HG03571 (cell line): ENCODE measurements around the gene PEX10.
A peak's percentile ranks its signal among the peaks of the same experiment; 100 is the strongest.

Source experiments
- ATAC-seq: cut with Tn5 transposase; IDR thresholded peaks from one replicate; pipeline ENCODE4 v1.9.1; 2021; ENCODE audit not compliant: unreplicated experiment

PEX10 gene

DNA sequence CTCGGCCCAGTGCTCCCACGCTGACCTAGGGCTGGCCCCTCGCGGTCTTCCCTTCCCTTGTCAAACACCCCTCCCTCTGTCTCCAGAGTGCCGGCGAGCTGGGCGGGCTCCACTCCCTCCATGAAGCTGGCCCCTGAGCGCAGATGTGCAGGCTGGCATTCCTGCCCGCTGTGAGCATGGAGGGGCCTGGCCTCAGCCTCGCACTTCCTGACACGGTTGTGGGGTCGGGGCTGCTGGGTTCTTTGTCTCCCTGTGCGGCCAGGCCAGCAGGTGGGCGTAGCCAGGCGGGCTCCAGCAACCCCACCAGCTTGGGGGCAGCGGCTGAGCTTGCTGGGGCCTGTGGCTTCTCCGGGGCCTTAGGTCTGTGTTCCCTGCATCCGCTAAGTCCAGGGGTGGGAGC, 14.2 kb upstream of the PEX10 start:
- no peak for ATAC-seq

DNA sequence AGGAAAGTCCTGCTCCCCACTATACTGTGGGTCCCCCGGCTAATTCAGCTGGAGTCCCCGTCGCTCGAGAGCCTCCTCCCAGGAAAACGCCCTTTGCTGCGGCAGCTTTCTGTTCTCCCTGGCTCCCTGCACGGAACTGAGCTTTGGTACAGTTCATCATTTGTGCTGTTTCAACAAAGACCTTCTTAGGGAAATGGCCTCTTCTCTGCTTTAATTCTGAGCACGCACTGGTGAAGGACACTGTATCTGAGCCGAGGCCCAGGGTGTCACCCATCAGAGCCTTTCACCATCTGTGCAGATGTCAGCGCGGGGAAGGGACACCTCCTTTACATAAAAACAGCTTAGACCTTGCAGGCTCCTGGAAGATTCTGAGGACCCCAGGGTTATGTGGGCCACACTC, 13.5 kb upstream of the PEX10 start:
- no peak for ATAC-seq

DNA sequence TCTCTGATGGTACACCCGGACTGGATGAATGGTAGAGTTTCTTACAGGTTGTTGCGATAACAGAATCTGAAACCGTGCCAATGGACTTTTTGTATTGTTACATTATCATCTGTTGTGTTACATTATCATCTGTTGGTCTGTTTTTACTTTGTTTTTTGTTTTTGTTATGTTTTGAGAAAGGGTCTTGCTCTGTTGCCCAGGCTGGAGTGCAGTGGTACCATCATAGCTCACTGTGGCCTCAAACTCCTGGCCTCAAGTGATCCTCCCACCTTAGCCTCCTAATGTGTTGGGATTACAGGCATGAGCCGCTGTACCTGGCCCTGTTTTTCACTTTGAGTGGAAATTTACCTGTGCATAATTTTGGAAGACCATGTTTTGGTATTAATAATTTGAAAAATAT, 10.2 kb upstream of the PEX10 start:
- ATAC-seq: no peak

DNA sequence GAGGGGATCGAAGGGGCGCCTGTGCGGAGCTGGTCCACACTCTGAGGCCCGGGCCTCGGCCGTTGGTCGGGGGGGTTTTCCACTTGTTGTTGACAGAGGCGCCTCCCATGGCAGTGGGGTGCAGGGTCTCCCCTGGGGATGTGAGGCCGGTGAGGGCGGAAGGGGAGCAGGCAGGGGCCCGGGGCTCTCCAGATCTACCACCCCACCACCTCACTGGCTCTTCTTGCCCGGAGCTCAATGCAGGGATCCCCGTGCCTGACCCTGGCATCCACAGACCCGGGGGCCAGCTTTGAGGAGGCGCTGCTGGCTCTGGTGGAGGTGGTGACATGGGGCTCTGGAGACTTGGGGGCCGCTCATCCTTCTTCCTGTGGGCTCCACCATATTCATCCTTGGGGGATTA, 7.1 kb upstream of the PEX10 start:
- ATAC-seq: no peak

DNA sequence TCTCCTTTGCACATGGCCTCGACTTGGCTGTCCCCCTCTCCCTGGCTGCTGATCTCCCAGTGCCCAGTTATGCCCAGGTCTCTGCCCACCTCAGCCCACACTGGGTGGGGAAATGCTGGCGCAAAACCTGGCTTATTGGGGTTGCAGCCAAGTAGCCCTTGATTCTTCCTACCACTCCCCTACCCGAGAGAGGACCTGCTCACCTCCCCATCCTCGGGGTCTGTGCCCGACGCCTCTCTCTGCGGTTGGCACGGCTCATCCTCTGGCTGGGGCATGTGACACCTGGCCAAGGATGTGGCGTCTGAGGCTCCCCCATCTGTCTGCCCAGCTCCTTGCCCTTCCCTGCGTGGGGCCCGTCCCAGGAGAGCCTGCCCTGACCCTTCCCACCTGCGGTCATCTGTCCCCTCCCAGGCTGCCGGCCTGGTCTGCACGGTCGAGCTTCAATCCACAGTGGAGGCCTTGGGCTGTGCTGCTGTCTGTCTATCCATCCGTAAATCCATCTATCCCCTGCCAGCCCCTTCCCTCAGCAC, 6.5 kb upstream of the PEX10 start:
- no peak for ATAC-seq

DNA sequence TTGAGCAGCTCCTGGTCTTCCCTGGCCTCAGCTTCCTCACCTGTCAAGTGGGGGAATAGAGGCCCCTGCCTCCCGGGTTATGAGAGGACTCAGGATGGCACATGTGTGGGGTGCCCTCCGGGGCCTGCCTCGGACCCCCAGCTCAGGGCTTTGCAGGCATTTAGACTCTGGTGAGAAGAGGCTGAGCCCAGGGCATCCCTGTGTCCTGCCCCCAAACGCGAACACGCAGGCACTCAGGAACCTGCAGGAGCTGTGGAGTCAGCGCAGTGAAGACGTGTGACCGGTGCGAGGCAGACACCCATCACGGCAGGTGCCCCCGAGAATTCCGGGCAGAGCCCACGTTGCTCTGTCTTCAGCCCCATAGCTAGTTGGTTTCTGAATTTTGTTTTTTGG, 5.5 kb upstream of the PEX10 start:
- ATAC-seq: no peak

DNA sequence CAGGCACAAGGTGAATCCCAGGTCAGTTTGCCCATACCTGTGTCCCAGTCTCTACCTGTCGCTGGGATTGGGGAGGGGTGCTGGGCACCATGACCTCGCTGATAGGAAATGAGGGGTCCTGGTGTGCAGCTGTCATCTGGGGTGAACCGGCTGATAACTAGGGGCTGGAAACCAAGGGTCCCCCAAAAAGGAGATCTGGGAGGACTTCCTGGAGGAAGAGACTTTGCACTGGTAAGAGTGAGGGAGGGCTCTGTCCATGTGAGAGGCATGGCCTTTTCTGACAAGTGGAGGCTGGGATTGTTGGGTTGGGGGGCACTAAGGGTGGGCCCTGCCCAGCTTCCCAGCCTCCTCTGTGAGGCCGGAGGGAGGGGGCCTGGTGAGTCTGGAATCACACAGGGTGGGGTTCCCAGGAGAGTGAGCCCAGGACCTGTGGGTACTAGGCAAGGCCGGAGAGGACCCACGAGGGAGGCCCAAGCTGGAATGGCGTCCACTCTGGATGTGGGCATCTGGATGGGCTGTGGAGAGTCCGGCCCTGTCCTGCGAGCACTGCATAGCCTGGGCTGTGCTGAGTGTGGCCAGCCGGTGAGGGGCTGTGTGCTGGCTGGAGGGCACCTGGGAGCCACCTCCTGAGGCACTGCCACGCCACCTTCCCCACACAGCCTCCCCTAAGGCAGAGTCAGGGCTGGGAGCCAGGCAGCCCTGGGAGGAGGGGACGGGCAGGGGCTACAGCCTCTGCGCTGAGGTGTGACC, 4.9 kb upstream of the PEX10 start:
- ATAC-seq: no peak

DNA sequence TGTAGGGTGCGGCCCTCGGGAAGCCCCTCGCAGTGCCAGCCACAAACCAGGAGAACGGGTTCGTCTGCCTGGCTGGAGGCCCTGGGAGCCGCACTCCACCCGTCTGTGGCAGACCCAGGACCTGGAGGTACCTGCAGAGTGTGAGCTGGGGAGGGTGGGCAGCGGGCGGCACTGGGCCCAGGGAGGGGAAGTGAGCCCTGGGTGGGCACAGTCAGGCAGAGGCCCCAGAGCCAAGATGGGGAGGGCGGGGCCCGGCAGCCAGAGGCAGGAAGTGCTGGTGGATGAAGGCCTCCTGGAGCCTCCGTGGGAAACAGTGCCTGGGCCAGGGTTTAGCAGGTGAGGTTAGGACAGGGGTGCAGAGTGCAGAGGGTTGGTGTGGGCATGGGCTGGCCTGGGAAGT, 4.0 kb upstream of the PEX10 start:
- no peak for ATAC-seq

DNA sequence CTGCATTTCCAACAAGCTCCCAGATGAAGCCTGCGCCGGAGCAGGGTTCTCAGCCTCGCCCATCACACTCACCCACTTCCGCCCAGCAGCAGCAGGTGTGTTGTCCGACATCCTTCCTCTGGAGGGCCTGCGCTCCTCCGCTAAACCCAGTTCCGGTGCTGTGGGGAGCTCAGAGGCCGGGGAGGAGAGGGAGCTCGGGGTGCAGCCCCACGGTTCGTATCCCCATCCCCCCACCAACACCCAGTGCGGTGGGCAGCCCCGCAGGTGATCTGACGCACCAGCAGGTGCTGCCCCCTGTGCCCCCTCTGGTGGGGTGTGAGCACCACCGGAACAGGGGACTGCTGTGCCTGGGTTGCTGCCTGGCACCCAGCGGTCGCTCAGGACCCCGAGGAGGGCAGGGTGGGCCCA, 3.4 kb upstream of the PEX10 start:
- ATAC-seq: no peak

DNA sequence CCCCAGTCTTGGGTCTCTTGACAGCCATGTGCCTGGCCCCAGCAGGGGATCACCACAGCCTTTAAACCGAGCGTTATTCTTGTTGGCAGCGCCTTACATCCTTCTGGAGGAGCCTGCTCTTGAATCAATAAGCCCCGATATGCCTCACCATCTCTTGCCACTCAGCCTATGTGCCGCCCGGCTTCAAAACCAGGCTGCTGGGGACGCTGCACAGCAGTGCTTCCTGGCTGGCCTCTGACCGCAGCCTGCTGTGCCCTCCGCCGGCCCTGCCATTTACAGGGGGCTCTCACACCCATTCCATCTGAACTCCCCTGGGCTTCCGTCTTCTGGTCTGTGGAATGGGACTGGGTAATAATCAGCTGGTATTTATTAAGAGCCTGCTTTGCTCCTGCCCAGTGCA, 3.0 kb upstream of the PEX10 start:
- no peak for ATAC-seq

DNA sequence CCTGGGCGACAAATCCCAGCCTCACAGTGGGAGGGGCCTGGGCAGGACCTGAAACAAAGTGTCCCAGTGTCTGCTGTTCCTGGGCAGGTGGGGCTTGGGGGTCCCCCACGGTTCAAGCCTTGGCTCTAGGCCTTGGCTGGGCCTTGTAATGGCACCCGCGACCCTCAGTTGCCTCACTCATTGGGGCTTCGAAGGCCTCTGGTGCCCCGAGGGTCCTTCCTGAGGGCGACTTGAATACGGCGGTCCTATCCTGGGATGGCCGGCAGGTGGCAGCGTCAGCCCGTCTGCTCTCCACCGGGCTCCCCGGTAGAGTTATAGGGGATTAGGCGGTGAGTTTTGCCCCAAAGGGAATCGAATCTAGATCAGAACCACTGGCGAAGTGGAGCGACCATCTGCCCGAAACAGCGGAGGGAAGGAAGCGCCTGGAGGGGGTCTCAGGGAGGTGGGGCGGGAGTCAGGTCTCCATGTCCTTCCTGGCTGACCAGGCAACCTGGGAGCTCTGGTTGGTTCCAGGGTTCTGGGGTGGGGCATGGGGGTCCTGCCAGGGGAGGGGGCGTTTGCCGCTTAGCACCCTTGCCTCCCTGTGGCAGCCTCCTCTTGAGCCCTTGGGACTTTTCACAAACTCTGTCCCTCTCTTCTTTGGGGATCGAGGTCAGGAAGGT, 2.1 kb upstream of the PEX10 start:
- no peak for ATAC-seq

DNA sequence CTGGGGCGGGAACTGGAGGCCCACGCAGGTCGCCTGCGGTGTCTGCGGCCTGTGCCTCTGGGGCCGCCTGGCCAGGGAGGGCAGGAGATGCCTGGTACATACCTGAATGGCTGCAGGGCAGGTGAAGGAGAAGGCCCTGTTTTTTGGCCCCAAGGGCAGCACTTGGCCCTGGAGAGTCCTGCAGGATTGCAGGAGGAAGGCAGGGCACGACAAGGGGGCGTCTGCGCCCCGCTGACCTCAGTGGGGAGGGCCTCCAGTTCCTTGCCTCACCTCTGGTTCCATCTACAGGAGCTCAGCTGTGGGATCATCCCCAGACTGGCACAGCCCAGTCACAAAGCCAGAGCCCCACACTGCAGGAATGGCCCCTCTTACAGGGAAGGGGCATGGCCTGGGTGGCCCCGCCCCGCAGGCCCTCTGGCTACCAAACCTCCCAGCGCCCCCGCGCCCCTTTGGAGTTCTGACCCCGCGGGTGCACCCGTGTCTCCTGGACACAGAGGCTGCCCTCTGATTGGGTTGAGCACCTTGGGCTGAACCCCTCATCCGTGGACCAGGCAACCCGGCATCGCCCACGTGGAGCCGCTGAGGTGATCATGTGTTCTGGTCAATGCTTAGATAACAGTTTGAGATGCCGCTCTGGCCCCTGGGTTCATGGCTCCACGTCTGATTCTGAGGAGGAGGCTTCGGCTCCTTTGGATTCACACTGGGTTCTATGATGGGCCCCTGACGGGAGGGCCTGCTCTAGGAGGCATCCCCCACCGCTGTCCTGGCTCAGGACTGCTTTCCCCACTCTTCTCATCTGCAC, 1.3 kb upstream of the PEX10 start:
- ATAC-seq: no peak

DNA sequence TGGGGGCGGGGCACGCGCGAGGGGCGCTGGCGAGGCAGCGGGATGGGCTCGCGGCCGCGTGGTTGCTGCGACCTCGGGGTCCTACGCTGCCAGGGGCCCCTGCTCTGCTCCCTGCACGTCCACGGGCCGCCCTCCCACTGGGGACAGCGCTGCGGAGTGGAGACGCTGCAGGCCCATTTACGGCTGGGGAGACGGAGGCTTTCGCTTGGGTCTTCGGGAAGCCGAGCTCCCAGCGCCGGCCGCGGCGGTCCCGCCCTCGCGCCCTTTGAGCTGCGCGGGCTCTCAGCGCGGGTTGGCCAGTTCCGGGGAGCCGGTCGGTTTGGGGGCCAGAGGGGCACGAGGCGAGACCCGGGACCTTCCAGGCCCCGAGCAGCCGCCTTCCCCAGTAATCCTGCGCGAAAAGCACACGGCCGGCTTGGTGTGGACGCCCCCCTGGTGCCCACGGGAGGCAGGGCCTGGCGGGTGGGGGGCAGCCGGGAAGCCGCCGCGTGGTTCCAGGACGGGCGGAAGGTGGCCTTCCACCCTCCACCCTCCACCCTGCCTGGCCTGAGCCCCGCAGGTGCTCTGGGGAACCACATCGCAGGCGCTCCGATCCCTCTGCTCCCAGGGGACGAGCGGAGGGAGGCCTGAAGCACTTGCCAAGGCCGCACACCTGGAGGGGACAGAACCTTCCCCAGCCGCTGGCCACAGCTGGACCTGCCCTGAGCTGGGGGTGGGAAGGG, 570 bp upstream of the PEX10 start:
- peak; percentile 27 for ATAC-seq

DNA sequence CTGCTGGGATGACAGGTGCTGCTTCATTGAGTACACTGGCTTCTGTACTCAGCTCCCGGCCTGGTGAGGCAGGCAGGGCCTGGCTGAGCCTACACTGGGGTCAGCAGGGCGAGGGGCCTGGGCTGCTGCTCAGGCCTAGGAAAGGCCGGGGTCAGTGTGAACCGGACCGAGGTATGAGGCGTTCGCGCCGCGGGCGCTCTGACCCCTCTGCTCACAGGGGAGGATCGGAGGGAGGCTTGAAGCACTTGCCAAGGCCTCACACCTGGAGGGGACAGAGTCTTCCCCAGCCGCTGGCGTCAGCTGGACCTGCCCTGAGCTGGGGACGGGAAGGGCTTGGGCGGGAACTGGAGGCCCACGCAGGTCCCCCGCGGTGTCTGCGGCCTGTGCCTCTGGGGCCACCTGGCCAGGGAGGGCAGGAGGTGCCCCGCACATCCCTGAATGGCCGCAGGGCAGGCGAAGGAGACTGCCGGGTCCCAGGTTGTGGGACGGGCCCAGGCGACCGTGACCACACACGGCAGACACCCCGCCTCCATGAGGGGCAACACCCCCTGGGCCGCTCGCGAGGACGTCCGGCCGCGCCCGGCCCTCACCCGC, 466 bp downstream of the PEX10 start:
- ATAC-seq: peak; percentile 13

DNA sequence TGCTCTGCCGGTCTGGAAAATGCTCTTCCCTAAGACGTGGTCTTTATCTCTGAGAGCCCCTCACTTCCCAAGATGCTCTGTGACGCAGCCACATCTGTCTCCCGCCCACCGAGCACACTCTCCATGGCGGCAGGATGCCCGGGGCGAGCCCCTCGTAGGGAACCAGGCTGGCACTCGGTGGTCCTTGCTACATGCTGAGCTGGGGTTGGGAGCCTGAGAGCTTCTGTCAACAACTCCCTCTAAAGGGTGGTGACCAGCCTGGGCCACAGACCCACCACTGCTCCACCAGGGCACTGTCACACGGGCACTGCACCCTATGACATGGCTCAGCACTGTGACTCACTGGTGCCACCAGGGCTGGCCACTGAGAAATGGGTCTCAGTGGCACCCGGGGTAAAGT, 2.6 kb downstream of the PEX10 start:
- ATAC-seq: no peak

DNA sequence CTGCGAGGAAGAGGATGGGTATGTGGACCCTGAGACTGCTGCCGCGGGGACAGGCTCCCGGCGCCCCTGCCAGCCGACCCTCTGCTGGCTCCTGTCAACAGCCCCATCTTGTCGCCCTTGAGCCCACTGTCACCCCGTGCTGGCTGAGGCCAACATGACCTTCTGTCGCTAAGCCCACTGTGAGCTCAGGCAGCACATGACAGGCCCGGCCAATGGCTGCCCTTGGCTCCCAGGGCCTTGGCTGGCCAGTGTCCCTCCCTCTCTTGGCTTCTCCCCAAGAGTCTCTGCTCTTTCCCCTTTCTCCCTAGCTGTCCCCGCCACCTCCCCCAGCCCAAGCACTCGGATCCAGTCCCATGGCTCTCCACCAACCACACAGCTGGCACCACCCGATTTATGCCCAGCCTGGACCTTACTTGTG, 3.5 kb downstream of the PEX10 start:
- ATAC-seq: no peak

DNA sequence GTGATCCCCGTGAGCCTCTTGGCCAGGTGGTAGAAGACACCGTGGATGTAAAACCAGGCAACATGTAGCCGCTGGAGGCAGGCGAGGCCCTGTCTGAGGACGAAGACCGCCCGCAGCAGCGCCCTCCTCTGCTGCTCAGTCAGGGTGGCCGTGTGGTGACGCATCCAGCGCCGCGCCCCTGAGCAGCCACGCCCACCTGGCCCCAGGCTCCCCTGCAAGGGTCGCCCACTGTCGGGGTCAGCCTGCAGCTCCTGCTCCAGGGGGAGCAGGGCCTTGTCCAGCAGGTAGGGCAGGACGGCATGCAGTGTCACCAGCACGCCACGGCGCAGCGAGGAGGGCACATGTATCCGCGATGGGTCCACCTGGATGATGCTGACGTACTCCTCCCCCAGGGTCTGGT, 3.9 kb downstream of the PEX10 start:
- no peak for ATAC-seq

DNA sequence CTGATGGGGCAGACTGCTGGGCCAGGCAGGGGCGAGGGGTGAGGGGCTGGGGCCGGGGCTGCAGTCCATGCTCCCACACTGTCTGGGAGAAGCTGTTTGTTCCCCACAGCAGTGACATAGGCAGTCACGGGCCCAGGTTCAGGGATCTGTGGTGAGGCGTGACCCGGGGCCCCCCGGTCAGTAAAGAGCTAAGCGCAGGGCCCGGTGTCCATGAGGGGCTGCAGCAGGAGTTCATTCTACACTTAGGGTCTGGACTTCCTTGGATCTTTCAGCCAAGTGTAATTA, 4.4 kb downstream of the PEX10 start:
- no peak for ATAC-seq

DNA sequence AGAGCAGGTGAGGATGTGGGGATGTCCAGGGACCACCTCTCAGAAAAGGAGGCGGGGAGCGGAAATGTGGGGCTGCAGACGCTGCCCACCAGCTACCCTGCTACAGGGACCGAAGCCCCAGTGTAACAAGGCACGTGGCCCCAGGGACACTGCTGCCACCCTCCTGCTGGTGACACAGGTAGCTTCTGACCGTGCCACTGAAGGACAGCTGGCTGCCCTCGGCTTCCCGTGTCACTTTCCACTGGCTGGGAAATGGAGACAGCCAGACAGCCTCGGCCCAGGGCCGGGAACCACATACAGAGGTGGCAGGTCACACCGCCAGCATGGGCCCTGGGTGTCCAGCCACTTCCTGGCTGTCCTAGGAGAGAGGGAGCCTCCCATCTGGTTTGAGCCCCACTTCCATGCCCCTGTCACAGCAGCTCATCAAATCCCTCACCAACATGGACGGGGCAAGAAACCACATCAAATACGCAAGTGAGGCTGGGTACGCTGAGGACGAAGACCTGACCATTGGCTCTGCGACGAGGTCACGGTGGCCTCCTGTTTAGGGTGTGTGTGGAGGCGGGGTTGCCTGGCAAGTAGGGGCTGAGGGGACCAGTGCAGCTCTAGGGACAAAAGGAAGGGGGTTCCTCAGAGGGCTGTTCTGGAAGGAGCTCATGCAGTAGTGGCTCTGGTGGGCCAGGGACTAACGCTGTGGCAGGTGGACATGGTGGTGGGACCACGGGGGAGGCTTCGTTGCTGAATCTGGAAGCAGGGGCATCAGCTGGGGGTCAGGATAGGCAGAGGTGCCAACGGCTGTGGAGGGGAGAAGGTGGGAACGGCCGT, 5.0 kb downstream of the PEX10 start:
- no peak for ATAC-seq

DNA sequence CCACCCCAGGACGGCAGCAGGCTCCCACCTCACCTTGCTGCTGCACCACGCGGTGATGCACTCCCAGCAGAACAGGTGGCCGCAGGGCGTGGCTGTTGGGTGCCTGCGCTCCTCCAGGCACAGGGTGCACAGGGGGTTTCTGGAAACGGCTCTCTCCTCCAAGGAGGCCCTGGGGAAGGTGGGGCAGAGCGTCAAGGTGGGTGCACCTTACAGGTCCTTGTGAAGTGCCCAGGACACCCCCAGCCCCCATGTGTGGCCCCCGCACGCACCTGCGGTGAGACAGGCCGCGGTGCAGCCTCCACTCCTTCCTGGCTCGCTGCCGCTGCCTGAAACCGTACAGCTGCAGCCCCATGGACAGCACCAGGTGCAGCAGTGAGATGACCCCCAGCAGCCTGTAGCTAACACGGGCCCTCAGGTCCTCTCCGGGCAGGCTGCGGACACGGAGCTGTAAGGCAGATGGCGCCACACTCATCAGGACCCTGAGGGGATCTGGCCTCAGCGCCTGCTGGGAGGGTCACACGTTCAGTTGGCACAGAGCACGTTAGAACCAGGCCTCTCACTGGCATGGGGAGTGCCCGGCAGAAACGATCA, 5.8 kb downstream of the PEX10 start:
- ATAC-seq: no peak
